Ascending aorta (tissue), 2 donors: Measurements from ENCODE around the gene CPA5. TPM values are rescaled to one million over a fixed set of nuclear protein-coding genes. Genes with fewer than 3 reads are reported as not detected.

Experiments used
- DNase-seq, 2 donors: peaks; one replicate each; pipeline ENCODE4 v3.0.0-alpha.2; 2019; ENCODE audit warnings: low spot score in 2 of 2
- H3K27ac ChIP-seq, 2 donors: fragments of 200-600 bp; sonication (generic); one replicate each; pipeline ENCODE4 v1.5.1; 2016 to 2017; ENCODE audit warnings: mild to moderate bottlenecking in 1 of 2
- H3K27me3 ChIP-seq: fragments of 200-600 bp; sonication (generic); one replicate; pipeline ENCODE4 v1.5.1; 2017
- H3K36me3 ChIP-seq, 2 donors: fragments of 200-600 bp; sonication (generic); one replicate each; pipeline ENCODE4 v1.5.1; 2016
- H3K4me1 ChIP-seq, 2 donors: fragments of 200-600 bp; sonication (generic); one replicate each; pipeline ENCODE4 v1.5.1; 2016 to 2017; ENCODE audit warnings: mild to moderate bottlenecking in 1 of 2
- H3K4me3 ChIP-seq, 2 donors: fragments of 200-600 bp; sonication (generic); one replicate each; pipeline ENCODE4 v1.5.1; 2016 to 2017; ENCODE audit warnings: mild to moderate bottlenecking in 1 of 2
- H3K9me3 ChIP-seq, 2 donors: fragments of 200-600 bp; sonication (generic); one replicate each; pipeline ENCODE4 v1.5.1; 2016
- CTCF ChIP-seq, 3 experiments: fragments of 200-600 bp in 2 of 3; fragments of 450-650 bp in 1 of 3; sonication (generic) in 2 of 3; IDR thresholded peaks; one replicate each; pipeline ENCODE4 v1.5.1; 2016 to 2019; ENCODE audit warnings: antibody characterized with exemption in 3 of 3, mild to moderate bottlenecking in 1 of 3, moderate library complexity in 1 of 3
- intact Hi-C: fragments of 100-400 bp; cut with DNase I; formaldehyde crosslinking; loops from one replicate; pipeline ENCODE4 v1.15.1; 2023
- total RNA-seq: library from RNA; depleted of rRNA; stranded (reverse); fragments of >200 nt; gene quantifications from one replicate; pipeline ENCODE4 v1.1.0, GENCODE V29; 2016

The CPA5 gene
- total RNA-seq, 1 donor from 2014 or later: not detected

- Histone ChIP-seq H3K27ac (peak overlapping the region; percentile 32 to 60), H3K36me3 (no peaks in the 10 kb centered on the region), H3K27me3 (no peaks in the 10 kb centered on the region), H3K9me3 (no peaks in the 10 kb centered on the region), H3K4me3 (no peak overlapping the region), H3K4me1 (peaks cover 0 to 9% of the 10 kb centered on the region in 2 donors)
- intact Hi-C loops: no loop called here
- no peak for DNase-seq
- no peak for TF ChIP-seq CTCF (IDR thresholded peaks at IDR 0.05)
These were observed 48.5 kb downstream of the CPA5 start for GRCh38 chr7:130393101-130393561.

- DNase-seq: no peak
- TF ChIP-seq CTCF (IDR thresholded peaks at IDR 0.05): no peak
- Histone ChIP-seq H3K27me3 (no peaks in the 10 kb centered on the region), H3K27ac (peak overlapping the region; percentile 32), H3K4me3 (no peak overlapping the region), H3K9me3 (no peaks in the 10 kb centered on the region), H3K4me1 (peaks cover 0 to 9% of the 10 kb centered on the region in 2 donors), H3K36me3 (no peaks in the 10 kb centered on the region)
- intact Hi-C loops: no loop called here
These were observed 49.3 kb downstream of the CPA5 start for GRCh38 chr7:130393841-130394411.

- H3K4me1 ChIP-seq: peaks cover 0 to 9% of the 10 kb centered on the region in 2 donors
- TF ChIP-seq CTCF (IDR thresholded peaks at IDR 0.05): no peak
- H3K27me3 ChIP-seq: no peaks in the 10 kb centered on the region
- intact Hi-C loops: loop anchor here (5.0 kb wide), 3 partner anchors 32 to 117 kb away; partner anchors contain the start of gene CEP41
- H3K4me3 ChIP-seq: no peak overlapping the region
- H3K27ac ChIP-seq: peak overlapping the region; percentile 32 to 61
- H3K36me3 ChIP-seq: no peaks in the 10 kb centered on the region
- DNase-seq: no peak
- H3K9me3 ChIP-seq: no peaks in the 10 kb centered on the region
These were observed 50.0 kb downstream of the CPA5 start for GRCh38 chr7:130394421-130395195.

- Histone ChIP-seq H3K27me3 (no peaks in the 10 kb centered on the region), H3K36me3 (no peaks in the 10 kb centered on the region), H3K4me1 (peaks cover 0 to 9% of the 10 kb centered on the region in 2 donors), H3K4me3 (peak overlapping the region in 1 of 2 donors; percentile 42), H3K9me3 (no peaks in the 10 kb centered on the region), H3K27ac (peak overlapping the region; percentile 61 to 70)
- intact Hi-C loops: loop anchor here (5.0 kb wide), 3 partner anchors 33 to 118 kb away; partner anchors contain the start of gene CEP41
- no peak for TF ChIP-seq CTCF (IDR thresholded peaks at IDR 0.05)
- no peak for DNase-seq
These were observed 50.8 kb downstream of the CPA5 start for GRCh38 chr7:130395421-130395820.

GRCh38 chr7:130396109-130396508 is 51.5 kb downstream of the CPA5 start:
- DNase-seq: no peak
- Histone ChIP-seq H3K4me3 (peak overlapping the region in 1 of 2 donors; percentile 42), H3K9me3 (no peaks in the 10 kb centered on the region), H3K36me3 (no peaks in the 10 kb centered on the region), H3K27ac (peak overlapping the region; percentile 61 to 70), H3K27me3 (no peaks in the 10 kb centered on the region), H3K4me1 (peaks cover 0 to 9% of the 10 kb centered on the region in 2 donors)
- intact Hi-C loops: loop anchor here (5.0 kb wide), 3 partner anchors 34 to 119 kb away; partner anchors contain the start of gene CEP41
- TF ChIP-seq CTCF (IDR thresholded peaks at IDR 0.05): no peak
